DOHH2 (cell line): ENCODE results near the gene F10.

Source experiments
- CTCF ChIP-seq: fragments of 200-600 bp; sonication (generic); IDR thresholded peaks from one replicate; pipeline ENCODE4 v1.5.1; 2014; ENCODE audit warnings: antibody characterized with exemption, mild to moderate bottlenecking, low read depth, low read length; ENCODE audit not compliant: poor library complexity, severe bottlenecking
- EZH2phosphoT487 ChIP-seq: fragments of 200-600 bp; sonication (generic); IDR thresholded peaks from 2 replicates; pipeline ENCODE4 v1.6.1; 2017; ENCODE audit warnings: borderline replicate concordance, mild to moderate bottlenecking, antibody characterized with exemption, low read length, moderate library complexity, mixed read lengths

DNA sequence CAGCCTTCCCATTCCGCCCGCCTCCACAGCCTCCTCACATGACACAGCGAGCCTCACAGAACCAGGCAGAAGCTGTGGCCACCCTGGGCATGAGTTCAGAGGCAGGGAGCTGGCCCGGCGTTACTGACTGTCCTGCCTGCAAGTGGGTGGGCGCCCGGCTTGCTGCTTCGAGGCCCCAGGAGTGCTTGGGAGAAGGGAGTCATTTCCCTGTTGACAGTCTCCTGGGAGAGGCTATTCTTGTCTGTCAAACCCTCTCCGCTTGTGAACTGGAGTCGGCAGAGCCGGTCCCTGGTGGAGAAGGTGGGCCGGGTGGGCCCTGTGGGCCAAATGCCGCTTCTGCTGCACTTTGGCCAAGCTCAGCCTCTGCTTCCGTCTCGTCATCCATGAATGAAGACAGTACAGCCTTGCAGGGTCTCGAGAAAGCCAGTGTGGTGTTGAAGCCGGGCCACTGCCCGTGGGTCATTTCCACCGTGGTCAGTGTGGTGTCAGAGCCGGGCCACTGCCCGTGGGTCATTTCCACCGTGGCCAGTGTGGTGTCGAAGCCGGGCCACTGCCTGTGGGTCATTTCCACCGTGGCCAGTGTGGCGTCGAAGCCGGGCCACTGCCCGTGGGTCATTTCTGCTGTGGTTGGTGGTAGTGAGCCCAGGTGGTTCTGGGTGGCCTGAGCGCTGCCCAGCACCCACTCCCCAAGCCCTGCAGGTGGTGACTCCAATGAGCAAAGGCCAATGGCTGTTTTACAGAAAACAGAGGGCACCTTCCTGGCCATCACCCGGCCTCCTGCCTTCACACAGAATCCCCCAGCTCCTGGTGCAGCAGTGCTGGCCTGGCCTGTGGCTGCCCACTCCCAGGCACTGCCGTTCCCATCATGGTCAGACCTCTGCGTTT, 30.5 kb upstream of the F10 start:
- TF ChIP-seq CTCF, result no peak
- no peak for TF ChIP-seq EZH2phosphoT487
